Measurements from ENCODE around the gene CTPS2.
A peak's percentile ranks its signal among the peaks of the same experiment; 100 is the strongest.

CTPS2 gene

DNA sequence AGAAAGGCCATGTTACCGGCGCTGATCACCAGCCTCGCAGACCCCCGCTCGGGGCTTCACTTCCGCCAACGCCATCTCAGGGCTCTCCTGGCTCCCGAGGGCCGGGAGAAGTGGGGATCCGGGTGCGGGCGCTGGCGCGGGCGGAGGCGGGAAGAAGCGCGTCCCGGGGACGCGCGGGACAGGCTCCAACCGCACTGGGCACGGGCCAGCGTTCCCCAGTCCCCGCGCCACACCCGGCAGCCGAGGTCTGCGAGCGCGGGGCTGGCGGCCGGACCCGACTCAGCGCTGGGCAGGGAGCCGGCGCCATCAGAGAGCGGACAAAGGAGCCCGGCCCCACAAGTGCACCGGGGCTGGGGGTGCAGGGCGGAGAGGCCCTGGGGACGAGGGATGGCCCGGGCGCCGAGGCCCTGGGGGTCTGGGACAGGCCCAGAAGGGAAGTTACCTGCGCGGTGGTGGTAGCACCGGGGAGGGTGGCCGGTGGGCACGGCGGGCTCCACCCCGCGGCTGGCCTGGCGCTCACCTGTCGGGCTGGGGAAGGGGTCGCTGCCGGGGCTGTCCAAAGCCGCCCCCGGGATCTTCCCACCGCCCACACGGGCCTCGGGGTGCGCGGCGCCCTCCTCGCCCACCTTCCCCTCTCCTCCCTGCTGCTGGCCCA lies 449 bp downstream of the CTPS2 start:
- peak; percentile 0 for DNase-seq (ENCODE audit: low read depth)

- no peak for DNase-seq (ENCODE audit: low read depth)
These were observed 1.2 kb downstream of the CTPS2 start for GRCh38 chrX:16711219-16711811.

GRCh38 chrX:16708016-16708415 lies 4.5 kb downstream of the CTPS2 start:
- DNase-seq (ENCODE audit: low read depth) = no peak

- no peak for DNase-seq (ENCODE audit: low read depth)
These were observed 7.1 kb downstream of the CTPS2 start for GRCh38 chrX:16705370-16705769.

- DNase-seq (ENCODE audit: low read depth) = no peak
These were observed 9.5 kb downstream of the CTPS2 start for GRCh38 chrX:16702700-16703599.

DNA sequence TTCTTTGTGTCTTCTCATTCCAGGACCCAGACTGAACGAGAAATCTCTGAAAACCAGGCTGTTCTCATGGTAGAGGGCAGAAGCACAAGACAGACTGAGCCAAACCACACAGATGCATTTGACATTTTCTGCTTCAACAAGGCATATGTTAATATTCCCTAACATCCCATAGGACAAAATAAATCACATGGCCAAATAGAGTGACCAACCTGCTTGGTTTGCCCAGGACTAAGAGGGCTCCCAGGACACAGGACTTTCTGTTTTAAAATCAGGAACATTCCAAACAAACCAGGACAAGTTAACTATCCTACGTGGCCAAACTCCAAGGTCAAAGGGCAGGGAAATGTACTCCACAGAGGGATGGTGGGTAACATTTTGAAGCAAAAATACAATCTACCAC lies 11.7 kb downstream of the CTPS2 start:
- DNase-seq (ENCODE audit: low read depth) = no peak

DNA sequence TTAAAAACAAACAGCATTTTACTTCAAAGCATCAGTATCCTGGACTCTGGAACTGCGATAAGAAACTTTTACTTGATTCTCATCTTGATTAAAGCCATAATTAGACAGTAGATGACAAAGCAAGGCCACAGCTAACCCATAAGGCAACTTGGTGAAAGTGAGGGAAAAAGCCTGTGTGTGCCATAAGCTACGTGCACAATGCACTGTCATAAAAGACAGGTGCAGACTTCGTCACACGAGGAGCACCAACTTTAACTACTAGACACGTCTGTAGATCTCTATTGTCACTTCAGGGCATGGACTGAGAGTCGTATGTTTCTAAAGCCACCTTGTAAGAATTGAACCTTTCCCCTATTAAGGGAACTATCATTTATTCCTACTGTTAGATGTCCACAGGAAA lies 13.1 kb downstream of the CTPS2 start:
- no peak for DNase-seq (ENCODE audit: low read depth)

DNA sequence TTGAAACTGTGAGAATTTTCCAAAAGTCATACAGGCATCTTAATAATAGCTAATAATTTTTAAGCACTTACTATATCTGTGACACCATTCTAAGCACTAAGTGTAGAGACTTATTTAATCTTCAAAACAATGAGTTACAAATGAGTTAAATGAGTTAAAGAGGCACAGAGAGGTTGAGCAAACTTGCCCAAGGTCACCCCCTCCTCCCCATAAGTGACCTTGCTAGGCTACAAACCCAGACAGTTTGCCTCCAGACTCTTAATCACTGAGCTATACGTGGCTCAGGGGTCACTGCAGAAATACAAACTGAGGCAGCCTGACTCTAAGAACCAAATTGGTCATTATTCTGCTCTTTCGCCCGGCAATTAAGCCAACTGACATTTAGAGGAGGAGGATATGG lies 15.5 kb downstream of the CTPS2 start:
- no peak for DNase-seq (ENCODE audit: low read depth)

- DNase-seq (ENCODE audit: low read depth) = peak; percentile 23
These were observed 17.3 kb downstream of the CTPS2 start for GRCh38 chrX:16695079-16695676.

GRCh38 chrX:16687514-16687913 lies 25.0 kb downstream of the CTPS2 start:
- no peak for DNase-seq (ENCODE audit: low read depth)

- DNase-seq (ENCODE audit: low read depth) = no peak
These were observed 29.3 kb downstream of the CTPS2 start for GRCh38 chrX:16683007-16683664.

DNA sequence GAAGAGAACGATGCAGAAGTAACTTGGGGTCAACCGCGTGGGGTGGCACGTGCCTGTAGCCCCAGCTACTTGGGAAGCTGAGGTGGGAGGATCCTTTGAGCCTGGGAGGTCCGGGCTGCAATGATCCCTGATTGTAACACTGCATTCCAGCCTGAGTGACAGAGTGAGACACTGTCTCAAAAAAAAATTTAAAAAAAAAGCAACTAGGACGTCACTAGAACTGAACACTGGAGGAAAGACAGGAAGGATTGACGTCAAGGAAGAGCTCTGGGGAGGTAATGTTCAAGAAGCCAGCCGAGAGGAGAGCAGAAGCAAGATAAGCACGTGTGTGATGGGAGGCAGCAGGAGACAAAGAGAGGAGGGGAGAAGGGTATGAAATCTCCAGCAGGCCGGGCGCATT lies 33.8 kb downstream of the CTPS2 start:
- DNase-seq (ENCODE audit: low read depth) = no peak

GRCh38 chrX:16671005-16671404 lies 41.5 kb downstream of the CTPS2 start:
- DNase-seq (ENCODE audit: low read depth) = no peak

DNA sequence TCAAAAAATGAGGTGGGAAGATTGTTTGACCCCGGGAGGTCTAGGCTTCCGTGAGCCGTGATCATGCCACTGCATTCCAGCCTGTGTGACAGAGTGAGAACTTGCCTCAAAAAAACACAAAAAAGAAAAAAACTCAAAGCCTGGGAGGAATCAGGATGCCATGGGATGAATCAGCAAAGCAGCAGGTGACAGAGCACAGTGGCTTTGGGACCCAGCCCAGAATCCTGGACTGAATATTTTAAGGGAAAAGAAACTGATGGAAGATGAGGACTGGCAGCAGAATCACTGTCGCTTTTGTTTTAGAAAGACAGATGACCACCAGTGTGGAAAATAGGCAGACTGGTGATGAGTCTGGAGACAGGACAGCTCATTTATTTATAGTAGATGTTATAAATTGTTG lies 45.9 kb downstream of the CTPS2 start:
- no peak for DNase-seq (ENCODE audit: low read depth)

DNA sequence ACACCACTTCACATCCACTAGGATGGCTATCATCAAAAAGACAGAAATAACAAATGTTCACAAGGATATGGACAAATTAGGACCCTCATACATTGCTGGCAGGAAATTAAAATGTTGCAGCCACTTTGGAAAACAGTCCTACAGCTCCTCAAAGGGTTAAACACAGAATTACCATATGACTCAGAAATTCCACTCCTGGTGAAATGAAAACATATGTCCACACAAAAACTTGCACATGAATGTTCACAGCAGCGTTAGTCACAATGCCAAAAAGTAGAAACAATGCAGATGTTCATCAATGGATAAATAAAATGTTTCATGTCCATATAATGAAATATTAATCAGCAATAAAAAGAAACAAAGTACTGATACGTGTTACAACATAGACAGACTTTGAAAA lies 47.4 kb downstream of the CTPS2 start:
- no peak for DNase-seq (ENCODE audit: low read depth)

GRCh38 chrX:16664626-16665025 lies 47.8 kb downstream of the CTPS2 start:
- DNase-seq (ENCODE audit: low read depth) = no peak

DNA sequence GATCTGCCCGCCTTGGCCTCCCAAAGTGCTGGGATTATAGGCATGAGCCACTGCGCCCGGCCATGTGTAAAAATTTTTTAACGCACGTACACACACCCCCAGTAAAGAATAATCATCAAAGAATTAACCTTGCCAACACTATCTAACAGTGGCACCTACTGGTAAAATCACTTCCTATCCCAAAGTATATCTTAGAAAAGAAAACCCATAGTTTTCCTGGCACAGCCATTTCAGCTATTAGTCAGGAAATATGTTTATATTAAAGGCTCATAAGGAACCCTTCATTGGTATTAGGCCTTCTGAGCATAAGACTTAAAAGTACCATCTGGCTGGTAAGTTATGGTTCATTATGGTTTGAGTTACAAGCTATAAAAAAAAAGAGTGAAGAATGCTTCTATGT lies 48.4 kb downstream of the CTPS2 start:
- no peak for DNase-seq (ENCODE audit: low read depth)

- no peak for DNase-seq (ENCODE audit: low read depth)
These were observed 50.1 kb downstream of the CTPS2 start for GRCh38 chrX:16662402-16662801.

DNA sequence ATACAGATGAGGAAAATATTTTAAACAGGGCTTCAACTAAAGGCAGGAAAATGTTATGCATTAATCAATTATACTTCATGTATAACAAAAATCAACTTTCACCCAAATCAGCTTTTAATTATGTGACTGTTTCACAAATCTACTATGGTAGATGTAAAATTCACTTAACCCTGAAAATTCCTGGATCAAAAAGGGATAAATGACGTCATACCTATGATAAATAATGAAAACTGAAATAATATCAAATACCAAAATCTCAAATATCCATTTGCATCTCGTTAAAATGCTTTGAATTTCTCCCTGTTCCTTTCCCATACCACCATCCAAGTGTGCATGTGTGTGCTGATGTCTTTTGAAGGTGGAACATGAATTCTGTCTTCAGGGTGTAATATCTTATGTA lies 51.0 kb downstream of the CTPS2 start:
- DNase-seq (ENCODE audit: low read depth) = no peak

DNA sequence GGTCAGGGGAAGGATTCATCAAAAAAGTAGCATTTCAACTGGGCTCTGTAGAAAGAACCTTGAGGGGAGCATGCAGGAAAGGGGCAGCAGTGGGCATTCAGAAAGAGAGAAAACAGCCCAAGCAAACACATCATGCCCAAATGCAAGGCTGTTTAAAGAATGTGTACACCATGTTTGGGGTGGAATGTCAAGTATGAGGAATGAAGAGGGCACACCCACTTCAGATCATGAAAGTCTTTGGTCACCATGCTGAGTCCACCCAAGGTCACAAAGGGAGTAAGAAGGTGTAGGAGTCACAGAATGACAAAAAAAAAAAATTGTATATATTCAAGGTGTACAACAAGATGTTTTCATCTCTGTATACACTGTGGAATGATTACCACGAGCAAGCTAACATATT lies 53.1 kb downstream of the CTPS2 start:
- DNase-seq (ENCODE audit: low read depth) = no peak

GRCh38 chrX:16658284-16658683 lies 54.2 kb downstream of the CTPS2 start:
- DNase-seq (ENCODE audit: low read depth) = no peak

DNA sequence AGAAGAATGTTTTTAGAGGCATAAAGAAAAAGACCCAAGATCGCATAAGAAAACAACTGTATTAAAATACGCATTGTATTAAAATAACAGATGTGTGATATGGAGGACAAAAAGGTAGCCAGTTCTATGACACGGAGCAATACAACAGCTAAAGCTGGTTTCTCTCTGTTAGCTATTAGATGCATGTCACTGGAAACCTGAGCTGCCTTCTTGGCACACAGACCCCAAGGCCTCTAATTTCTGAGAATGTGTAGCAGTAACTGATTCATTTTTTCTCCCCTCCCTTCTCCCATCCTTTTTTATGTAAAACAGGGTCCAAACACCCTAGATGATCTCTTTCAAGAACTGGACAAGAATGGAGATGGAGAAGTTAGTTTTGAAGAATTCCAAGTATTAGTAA lies 58.4 kb downstream of the CTPS2 start:
- no peak for DNase-seq (ENCODE audit: low read depth)
